WERI-Rb-1 (cell line): ENCODE measurements around the gene IPO8.

Source experiments
- DNase-seq: peaks from one replicate; pipeline ENCODE4 v3.0.0-alpha.2; 2020
- H3K27ac ChIP-seq: fragments of 250-450 bp; sonication (Bioruptor Pico); 2 replicates; pipeline ENCODE4 v1.5.1; 2020; ENCODE audit warnings: mild to moderate bottlenecking, moderate library complexity
- H3K27me3 ChIP-seq: fragments of 250-450 bp; sonication (Bioruptor Pico); 2 replicates; pipeline ENCODE4 v1.5.1; 2021; ENCODE audit warnings: mild to moderate bottlenecking, low read depth, moderate library complexity; ENCODE audit not compliant: insufficient read depth, severe bottlenecking
- H3K36me3 ChIP-seq: fragments of 250-450 bp; sonication (Bioruptor Pico); 2 replicates; pipeline ENCODE4 v1.5.1; 2020; ENCODE audit warnings: mild to moderate bottlenecking, moderate library complexity
- H3K4me3 ChIP-seq: 2 replicates; pipeline ENCODE4 v1.5.1; 2011; ENCODE audit warnings: low read depth, mild to moderate bottlenecking, control low read depth, low read length
- H3K9me3 ChIP-seq: fragments of 250-450 bp; sonication (Bioruptor Pico); 2 replicates; pipeline ENCODE4 v1.5.1; 2021; ENCODE audit warnings: mild to moderate bottlenecking, moderate library complexity; ENCODE audit not compliant: severe bottlenecking
- TF ChIP-seq, protein P1 (sequence below): IDR thresholded peaks from 2 replicates; pipeline ENCODE4 v1.5.1; 2011; ENCODE audit warnings: low read depth, mild to moderate bottlenecking, control low read depth, inconsistent platforms, low read length

IPO8 gene

DNA sequence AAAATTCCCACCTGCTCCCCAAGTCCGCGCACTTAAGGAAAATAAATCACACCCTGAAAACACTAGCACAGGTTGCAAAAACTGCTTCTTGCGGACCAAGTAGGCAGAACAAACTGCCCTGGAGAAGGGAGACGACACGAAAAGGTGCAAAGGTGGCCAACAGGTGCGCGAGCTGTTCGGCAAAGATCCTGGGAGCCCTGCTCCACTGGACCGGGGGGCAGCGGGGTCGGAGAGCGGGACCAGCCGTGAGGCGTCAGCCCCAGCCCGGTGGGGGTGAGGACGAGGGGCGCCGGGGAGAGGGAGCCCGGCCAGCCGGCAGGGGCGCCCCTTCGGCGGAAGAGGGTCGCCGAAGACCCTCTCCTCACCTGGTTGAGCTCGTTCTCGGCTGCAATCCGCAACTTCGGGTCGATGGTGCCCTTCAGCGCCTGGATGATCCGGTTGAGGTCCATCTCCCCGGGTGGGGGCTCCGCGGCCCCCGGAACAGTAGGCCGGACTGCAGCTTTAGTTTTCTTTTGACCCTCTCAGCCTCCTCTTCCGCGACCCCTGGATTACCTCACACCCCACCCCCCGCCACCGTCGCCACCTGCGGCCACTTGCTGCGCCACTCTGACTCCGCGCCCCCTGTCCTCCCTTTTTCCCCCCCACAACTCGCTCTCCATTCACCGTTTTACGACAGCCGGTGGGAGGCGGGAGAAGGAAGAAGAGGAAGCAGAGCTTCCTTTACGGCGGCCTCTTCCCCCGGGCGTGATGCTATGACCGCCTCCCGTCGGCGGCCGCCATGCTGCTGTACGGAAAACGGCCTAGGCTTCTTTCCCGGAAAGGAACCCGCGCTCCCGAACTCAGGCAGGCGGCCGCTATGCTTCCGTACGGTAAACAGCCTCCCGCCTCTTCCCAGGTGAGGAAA is at the start of gene IPO8:
TSS of gene IPO8 (minus strand) at position 671 of the 904 bp plus-strand sequence. CDS start at position 449, 222 bp downstream.
- TF ChIP-seq, protein P1, sequence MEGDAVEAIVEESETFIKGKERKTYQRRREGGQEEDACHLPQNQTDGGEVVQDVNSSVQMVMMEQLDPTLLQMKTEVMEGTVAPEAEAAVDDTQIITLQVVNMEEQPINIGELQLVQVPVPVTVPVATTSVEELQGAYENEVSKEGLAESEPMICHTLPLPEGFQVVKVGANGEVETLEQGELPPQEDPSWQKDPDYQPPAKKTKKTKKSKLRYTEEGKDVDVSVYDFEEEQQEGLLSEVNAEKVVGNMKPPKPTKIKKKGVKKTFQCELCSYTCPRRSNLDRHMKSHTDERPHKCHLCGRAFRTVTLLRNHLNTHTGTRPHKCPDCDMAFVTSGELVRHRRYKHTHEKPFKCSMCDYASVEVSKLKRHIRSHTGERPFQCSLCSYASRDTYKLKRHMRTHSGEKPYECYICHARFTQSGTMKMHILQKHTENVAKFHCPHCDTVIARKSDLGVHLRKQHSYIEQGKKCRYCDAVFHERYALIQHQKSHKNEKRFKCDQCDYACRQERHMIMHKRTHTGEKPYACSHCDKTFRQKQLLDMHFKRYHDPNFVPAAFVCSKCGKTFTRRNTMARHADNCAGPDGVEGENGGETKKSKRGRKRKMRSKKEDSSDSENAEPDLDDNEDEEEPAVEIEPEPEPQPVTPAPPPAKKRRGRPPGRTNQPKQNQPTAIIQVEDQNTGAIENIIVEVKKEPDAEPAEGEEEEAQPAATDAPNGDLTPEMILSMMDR: peak; percentile 55
- H3K27me3 ChIP-seq: no peaks in the 10 kb centered on the region
- H3K36me3 ChIP-seq: no peaks in the 10 kb centered on the region; the same call in 1 of the 2 replicates
- DNase-seq: peak; percentile 95
- H3K27ac ChIP-seq: peak within 1 kb of the TSS; percentile 79
- no peaks in the 10 kb centered on the region for H3K9me3 ChIP-seq
- peak within 1 kb of the TSS; percentile 96 for H3K4me3 ChIP-seq

DNA sequence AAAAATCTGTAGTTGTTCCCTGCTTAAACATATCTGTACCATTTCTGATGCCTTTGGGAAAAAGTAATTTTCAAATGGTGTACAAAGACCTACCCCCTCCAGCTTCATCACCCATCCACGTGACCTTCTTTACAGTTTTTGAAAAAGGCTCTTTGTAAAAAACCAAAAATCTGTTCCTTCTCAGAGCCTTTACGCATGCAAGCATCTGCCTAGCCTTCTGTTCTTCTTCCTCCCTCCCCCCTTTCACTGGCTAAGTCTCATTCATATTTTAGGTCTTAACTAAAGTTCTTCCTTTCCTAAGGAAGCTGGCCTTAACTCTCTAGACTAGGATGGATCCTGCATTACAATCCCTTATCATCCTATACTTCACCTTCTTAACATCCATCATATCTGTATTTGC is 48.7 kb upstream of the IPO8 start:
- Histone ChIP-seq H3K9me3 (no peaks in the 10 kb centered on the region), H3K4me3 (no peak overlapping the region), H3K27me3 (no peaks in the 10 kb centered on the region), H3K36me3 (no peaks in the 10 kb centered on the region; the same call in 1 of the 2 replicates), H3K27ac (no peak overlapping the region)
- no peak for DNase-seq
- TF ChIP-seq, protein P1: no peak

DNA sequence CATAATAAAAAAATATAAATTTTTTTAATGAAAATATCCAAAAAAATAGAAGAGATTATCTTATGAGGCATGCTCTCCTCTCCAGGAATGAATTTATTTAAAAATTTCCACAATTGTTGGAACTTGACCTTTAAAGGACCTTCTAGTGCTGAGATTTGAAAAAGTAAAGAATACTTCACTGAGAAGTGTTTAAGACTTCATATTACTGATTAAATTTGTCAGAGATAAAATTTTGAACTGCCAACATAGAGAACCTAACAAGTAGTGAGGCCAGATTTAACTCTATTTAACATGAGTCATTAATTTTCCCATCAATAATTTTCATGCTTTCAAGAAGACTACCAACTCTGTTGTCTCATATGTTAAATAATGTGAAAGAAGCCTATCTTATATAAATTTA is 44.6 kb upstream of the IPO8 start:
- H3K9me3 ChIP-seq: no peaks in the 10 kb centered on the region
- TF ChIP-seq, protein P1: no peak
- no peak overlapping the region for H3K4me3 ChIP-seq
- no peaks in the 10 kb centered on the region for H3K27me3 ChIP-seq
- H3K27ac ChIP-seq: no peak overlapping the region
- no peak for DNase-seq
- peaks cover 5% of the 10 kb centered on the region for H3K36me3 ChIP-seq

DNA sequence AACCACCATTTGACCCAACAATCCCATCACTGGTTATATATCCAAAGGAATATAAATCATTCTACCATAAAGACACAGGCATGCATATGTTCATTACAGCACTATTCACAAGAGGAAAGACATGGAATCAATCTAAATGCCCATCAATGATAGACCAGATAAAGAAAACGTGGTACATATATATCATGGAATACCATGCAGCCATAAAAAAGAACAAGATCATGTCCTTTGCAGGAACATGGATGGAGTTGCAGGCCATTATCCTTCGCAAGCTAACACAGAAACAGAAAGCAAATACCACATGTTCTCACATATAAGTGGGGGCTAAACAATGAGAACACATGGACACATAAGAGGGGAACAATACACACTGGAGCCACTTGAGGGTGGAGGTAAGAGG is 43.4 kb upstream of the IPO8 start:
- peaks cover 5% of the 10 kb centered on the region for H3K36me3 ChIP-seq
- TF ChIP-seq, protein P1: no peak
- DNase-seq: no peak
- no peak overlapping the region for H3K4me3 ChIP-seq
- no peaks in the 10 kb centered on the region for H3K27me3 ChIP-seq
- H3K27ac ChIP-seq: no peak overlapping the region
- no peaks in the 10 kb centered on the region for H3K9me3 ChIP-seq

DNA sequence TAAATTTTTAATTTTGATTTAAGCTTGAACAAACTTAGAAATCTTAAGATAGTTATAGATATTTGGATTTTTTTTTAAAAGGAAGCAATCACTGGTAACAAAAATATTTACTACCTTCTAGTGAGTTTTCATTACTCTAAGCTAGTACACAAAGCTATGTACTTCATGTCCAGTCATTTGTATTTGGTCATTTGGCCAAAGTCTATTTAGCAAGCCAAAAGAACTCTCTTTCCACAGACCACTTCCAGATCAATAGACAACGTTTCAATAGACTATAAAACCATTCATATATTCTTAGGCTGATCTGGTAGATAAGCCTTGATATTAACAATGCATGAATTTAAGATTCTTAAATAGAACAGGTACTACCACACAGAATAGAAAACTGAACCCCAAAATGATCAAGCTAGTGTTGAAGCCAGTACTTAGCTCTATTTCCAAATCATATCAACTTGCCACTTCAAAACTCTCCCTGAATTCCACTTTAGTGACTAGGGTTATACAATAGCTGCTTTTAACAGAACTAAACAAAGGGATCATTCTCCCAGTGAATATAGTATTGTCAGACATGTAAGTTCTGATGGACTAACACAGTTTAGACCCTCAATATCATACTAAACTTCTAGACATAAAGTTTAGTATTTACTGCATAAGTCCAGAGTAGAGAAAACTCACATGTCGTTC is 37.4 kb upstream of the IPO8 start:
- TF ChIP-seq, protein P1: no peak
- DNase-seq: no peak
- peaks cover 7% of the 10 kb centered on the region; the same call in 1 of the 2 replicates for H3K36me3 ChIP-seq

More for the DNA sequence above, 37.4 kb upstream of the IPO8 start:
- Histone ChIP-seq H3K27me3 (no peaks in the 10 kb centered on the region), H3K9me3 (no peaks in the 10 kb centered on the region), H3K27ac (no peak overlapping the region), H3K4me3 (no peak overlapping the region)
